ENCODE results near the gene CDKN2B-AS1.

Gene CDKN2B-AS1

DNA sequence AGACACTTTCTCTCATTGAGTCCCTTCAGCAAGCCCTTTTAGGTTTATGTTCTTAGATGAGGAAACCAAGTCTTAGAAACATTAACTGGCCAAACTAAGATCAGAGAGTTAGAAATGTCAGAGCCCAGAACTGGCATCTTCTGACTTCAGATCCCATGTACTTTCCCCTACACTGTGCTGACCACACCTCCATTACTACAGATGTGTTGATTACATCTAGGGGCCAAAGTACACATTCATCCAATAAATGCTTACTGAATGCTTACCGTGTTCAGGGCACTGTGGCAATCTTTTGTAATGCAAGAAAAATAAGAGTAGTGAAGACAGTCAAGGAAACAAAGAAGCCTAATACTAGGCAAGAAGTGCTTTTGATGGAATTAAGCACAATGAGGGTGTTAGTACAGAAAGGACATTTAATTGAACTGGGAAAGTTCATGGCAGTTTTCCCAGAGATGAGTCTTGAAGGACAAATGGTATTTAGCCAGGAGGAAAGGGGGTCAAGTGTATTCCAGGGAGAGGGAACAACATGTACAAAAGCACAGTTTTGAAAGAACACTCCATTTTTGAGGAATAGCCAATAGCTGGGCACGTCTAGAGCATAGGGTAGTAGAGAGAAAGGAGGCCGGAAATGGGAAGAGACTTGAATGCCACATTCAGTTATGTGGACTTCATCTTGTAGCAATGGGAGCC is 104.2 kb downstream of the CDKN2B-AS1 start:
- DNase-seq, result no peak

DNA sequence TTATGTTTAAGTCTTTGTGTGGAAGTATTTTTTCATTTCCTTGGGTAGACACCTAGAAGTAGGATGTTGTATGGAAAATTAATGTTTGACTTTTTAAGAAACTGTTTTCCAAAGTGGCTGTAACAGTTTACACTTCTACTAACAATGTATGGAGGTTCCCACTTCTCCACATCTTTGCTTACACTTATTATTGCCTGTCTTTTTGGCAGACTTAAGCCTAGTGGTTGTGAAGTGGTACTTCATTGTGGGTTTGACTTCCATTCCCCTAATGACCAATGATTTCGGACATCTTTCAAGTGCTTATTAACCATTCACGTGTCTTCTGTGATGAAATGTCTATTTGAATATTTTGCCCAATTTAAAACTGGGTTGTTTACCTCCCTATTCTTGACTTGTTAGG is 106.0 kb downstream of the CDKN2B-AS1 start:
- DNase-seq, result no peak

DNA sequence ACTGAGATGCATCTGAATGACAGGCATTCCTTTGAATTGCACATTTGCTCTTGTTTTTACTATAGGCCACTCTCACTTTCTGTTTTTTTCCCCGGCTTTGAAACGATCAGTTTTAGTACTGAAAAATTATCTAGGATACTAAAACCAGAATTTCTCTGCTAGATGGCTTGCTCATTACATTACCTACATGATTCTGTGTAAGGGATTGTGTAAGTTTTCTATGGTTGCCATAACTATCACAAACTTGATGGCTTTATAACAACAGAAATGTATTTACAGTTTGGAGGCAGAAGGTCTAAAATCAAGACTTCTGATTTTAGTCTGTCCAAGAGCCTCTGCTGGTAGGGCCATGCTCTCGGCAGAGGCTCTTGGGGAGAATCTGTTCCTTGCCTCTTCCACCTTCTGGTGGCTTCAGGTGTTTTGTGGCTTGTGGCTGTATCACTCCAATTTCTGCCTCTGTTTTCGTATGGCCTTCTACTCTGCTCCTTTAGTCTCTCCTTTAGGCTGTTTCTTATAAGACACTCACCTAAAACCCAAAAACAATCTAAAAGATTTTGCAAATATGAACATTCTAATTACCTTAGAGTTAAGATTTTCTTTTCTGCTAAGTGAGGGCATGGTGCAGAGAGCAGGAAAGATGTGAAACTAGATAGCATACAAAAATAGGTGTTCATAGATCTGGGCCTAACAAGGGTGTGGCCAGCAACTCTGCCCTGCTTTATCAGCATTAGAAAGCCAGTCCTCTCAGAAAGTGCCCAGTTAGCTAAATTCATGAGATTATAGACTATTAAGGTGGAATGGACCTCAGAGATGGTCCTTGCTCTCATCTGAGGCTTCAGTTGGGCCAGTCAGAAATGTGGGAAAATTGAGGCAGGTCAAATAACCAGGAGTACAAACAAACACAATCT is 107.8 kb downstream of the CDKN2B-AS1 start:
- no peak for DNase-seq

DNA sequence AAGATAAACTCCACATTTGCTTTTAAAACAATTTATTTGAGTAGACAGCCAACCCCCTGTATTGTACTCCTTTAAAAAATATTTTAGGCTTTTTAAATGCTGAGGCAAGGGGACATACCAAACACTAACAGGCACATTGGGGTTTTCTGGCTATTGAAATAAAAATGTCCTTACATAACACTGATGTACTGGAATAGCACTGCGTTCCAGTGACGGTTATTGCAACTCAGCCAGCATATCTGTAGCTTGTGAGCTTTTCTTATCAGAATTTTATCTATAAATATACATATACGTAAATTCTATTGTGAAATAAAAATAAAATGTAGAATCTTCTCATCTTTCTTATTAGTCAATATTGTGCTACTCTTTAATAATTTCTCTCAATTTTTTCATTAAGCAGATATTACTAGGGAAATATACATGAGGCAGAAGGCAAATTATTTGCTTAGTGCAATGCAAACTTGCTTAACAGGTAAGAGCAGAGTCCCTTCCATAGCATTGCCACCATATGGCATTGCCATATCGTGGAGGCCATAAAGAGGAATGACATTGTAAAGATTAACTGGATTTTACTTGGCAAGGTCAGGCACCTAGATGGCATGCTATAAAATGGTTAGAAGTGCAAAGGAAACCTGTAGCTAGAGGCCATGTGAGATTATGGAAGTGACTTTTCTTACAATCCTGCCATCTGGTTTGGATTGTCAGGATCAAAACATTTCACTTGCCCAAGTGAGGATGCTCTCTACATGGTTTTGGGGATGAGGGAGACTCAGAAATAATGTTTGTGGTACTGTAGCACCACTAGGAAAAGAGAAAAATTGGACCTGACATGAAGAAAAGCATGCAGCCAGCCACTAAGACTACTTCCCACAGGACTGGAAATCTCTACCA is 109.3 kb downstream of the CDKN2B-AS1 start:
- DNase-seq, result no peak

DNA sequence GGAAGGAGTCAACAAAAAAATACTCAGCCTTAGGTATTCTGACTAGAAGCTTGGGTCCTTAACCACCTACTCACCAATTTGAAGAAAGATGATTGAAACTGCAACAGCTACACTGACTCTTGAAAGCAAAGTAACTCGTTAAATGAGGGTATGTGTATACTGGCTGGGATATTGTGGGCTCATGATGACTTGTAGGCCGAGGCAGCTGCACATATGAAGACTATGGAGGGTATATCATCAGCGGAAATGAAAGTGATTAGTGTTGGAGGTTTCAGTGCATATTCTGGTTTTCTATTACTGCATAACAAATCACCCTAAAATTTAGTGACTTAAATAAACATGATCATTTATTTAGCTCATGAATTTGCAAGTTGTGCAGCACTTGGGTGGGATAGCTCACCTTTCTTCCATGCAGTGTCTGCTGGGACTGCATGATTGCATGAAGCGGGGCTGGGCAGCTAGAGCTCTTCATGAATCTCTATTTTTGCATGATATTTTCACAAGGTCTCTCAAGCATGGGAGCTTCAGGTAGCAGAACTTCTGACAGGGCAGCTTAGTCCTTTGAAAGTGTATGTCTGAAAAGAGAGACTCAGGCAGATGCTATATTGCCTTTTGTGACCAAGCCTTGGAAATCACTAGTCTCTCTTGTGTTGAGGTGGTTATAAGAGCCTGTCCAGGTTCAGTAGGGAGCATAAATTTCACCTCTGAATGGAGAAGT is 110.6 kb downstream of the CDKN2B-AS1 start:
- no peak for DNase-seq

DNA sequence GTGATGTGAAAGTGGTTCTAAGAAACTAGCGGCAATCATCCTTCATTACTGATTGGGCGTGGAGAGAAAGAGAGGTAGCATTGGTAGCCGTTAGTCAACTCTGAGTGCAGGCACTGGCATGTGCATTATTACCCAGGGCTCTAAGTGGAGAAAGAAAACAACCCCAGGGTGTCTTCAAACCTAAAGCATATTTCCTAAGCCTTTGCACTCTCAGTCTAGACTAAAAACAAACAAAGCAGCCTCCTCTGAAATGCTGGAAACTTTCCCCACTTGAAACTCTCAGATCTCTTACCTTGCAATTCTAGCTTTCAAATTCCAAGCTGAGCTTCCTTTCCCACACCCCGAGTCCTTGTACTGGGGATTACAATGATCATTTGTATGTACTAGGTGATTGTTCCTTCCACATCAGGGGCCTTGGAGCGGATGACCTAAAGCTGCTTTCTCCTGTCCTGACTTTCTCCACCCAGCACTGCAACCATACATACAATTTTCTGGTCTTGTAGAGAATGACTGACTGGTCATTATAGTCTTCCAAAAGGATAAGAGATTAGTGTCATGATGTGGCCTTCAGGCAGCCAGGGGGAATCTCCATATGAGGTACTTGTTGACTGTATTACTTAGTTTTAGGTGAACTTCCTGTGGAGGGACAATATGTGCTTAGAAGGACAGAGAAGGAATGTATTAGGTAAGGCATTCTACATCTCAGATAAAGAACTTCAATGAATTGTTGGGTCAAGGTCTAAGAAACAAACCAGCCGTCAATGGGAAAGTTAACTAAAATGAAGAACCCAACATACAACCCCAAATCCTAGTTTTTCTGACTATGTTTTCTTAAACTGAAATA is 112.8 kb downstream of the CDKN2B-AS1 start:
- no peak for DNase-seq

DNA sequence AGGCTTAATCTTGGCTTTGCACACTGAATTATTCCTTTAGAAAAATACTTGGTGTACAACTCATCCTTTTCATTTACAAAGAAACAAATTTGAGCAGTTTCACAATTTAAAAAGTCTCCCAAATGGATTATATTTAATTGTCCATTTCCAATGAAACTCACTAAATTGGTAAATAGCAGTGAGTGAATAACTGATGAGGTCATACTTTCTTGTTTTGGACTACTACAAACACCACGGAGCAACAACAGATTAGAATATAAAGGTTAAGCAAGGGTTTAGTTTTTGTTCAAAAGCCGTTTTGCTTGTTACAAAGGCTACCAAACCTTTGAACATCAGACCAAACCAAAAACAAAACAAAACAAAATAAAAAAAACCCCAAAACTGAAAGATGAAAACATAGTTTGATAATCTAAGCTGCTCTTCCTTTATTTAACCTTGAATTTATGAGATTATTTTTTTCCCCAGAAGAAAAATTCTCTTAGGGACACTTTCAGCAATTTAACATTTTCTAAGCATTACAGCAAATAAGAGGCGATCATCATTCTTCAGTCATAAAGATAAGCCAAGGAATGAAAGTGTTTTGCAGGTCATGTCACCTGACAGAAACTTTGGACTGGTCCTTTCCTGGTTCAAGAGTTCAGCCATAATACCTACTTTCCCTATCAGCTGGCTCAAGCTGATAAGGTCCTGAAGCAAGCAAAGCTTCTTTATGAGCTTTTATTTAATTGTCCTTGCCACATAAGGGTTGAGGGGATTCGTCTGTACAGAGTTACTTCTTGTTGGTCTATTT is 114.2 kb downstream of the CDKN2B-AS1 start:
- DNase-seq, result no peak

DNA sequence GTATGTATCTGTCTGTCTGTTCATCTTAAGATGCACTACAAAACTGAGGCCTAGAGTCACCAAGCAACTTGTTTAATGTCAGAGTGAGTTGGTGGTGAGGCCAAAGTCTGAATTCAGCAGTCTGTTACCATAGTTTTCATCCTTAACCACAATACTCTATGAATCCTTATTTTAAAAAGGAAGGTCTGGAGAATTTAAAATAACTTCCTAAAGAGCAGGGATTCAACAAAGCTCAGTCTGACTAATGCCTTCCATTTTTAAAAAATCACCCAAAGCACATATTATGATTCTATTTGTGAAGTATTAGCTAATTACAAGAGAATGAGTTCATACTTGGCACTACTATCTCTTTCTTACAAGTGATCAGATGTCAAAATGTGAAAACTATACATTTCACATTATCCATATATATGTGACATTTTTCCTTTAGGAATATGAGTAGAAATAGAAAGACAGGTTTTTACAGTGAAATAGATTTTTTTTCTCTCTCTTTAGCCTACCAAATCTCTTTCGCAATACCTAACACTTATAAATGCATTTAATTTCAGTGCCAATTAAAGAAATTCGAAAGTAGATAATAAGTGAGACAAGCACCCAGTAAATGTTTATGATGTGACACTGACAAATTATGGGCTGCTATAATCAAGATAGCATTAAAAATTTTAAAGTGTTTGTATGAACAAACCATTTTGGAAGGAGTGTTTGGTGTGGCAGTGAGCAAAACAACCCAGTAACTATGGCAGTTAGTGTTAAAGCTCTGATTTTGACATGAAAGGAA is 116.8 kb downstream of the CDKN2B-AS1 start:
- DNase-seq, result no peak

DNA sequence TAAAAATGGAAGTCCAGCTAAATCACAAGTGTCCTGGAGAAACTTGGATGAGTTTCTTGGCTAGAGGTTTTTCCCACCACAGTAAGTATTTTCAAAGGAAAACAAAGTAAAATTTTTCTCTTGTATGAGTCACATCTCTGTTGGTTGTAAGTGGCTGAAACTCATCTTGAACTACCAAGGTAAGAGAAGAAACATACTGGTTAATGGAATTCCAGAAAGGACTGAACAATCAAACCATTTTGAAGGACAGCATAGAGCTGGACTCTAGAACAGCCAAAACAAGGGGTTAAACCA is 117.3 kb downstream of the CDKN2B-AS1 start:
- no peak for DNase-seq

DNA sequence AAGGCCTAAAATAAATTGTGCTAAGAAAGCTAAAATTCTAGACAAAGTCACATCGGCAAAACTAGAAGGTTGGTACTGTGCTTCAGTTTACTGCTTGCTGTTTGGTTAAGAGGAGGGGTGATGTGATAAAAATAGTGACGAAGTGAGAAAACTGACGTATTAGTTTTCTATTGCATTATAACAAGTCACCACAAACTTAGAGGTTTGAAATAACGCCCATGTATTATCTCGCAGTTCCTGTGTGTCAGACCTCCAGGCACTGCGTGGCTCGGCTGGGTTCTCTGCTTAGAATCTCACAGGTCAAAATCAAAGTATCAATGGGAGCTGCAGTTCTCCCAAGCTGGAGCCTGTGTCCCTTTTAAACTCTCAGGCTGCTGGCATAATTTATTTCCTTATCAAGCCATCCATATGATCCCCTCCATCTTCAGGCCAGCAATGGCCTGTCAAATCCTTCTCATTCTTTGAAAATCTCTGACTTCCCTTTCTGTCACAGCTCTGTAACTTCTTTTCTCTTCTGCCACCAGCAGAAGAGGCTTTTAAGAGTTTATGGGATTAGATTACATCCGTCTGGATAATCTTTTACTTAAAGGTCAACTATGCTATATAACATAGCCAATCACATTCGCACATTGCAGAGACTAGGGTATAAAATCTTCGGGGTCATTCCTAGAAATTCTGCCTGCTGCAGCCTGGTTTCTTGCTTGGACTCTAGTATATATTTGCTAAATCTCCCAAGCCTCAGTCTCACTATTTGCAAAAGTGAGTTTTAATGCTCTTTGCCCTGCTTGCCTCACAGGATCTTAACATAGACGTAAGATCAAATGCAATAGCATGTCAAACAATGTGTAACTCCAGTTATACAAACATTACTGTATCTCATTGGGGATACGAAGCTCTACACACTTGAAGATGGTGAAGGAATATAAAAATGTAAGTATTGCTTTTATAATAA is 118.6 kb downstream of the CDKN2B-AS1 start:
- DNase-seq, result no peak

DNA sequence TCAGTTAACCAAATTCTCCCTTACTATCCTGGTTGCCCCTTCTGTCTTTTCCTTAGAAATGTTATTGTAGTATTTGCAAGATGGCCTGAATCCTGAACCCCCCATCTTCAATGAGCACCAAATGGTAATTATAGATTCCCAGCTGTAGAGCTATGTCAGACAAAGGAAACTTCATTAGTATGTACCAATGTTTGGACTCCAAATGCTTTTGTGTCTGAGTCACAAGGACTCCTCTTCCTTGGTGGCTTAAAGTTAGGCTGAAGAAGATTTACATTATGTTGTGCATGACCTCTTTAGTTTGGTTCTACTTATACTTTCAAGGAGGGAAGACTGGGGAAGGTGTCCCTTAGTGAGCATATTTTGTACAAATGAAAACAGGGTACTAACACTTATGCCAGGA is 120.4 kb downstream of the CDKN2B-AS1 start:
- DNase-seq, result no peak

DNA sequence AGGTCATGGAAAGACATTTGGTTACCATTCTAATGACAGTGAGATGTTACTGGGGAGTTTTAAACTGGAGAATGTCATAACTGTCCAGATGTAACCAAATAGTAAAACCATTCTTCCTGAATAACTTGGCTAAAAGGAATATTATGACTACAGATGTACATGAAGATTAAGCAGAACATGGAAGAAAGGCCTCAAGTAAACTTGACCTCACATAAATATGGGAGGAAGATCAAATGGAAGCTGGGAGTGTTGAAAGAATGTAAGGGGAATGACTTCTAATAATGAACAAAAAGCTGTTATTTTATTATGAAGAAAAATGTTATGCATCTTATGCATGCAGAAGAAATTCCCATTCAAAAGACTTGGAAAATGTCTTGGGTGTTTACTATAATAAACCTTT is 122.2 kb downstream of the CDKN2B-AS1 start:
- DNase-seq, result no peak

DNA sequence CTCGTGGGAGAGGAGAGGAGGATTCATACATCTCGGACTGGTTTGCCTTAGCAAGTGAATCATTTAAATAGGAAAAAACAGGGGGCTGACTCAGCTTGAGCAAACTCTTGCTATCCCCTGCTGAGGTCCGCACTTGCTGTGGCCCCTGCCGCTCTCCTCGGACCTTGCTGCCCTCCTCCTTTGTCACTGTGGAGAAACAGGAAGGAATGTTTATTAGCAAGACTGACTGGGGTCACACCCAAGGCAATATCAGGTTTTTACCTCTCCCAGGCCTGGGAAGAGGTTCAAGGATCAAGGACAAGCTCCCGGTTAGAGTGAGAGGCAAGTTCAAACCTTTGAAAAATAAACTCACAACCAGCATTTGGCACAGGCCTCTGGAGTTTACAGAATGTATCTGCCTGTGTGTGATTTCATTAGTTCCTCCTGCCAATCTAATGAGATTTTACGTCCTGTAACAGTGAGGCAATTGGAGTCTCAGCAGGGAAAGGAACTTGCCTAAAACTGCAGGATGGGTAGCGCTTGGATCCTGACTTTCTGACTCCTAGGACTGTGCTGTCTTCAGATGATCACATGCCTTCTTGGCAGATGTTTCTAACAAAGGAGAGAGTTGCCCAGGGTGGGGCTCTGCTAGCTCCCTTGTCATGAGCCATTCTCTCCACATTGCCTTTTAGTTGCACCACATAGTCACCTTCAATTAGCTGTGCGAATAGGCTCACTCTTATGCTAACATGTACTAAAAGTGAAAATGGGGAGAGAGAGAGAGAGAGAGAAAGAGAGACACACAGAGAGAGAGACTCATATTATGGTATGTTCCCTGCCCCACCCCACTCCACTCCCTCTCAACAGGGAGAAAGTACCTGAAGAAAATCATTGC is 123.2 kb downstream of the CDKN2B-AS1 start:
- DNase-seq, result no peak

DNA sequence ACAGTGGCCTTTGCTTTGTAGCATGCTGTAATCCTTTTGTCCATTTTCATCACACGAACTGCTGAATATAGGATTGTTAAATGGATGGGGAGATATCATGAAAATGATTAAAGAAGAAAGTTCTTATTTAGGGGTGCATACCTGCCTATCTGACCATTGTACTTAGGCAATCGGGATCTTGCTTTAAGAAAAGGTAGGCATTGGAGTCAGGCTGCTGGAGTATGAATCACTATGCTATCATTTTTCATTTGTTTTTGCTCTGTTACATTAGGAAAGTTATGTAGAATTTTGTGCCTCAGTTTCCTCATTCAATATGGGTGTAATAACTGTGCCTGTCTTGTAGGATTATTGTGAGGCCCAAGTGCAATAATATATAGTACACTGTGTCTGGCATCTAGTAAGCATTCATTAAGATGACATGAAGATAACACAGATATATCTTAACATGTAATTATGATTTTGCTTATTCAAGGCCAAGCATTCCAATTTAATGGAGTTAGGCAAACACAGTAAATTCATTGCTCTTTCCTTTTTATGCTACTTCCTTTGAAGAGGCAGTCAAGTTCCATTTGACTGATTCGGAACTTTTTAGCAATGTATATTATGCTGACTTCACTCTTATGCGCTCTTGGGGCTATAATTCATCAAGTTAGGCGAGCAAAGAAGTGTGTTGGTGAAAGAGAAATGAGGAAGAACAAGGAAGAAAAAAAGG is 124.4 kb downstream of the CDKN2B-AS1 start:
- DNase-seq, result no peak

DNA sequence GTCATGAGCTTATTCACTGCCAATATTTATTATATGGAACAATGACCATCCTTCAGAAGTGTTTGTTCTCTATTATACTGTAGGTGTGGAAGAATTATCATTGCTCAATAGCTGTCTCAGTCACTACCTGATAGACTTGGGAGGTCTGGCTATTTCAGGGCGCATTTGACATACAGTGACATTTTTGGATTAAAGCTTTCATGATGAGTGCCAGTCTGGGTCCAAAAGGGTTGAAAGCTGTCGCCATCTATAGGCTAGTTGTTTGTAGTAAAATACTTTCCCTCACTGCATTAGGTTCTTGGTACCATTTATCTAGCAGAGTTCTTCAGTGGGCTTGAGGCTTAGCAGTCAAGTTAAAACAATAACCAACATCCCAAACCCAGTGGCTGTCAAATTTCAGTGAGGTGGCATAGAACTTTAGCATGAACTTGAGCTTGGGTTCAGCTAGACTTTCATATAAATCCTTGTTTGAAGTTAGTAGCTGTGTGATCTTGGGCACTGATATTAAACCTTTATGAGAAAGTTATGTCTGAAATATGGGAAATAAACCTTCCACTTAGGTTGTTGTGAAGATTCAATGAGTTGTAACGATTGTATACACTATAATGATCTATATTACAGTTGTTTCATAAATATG is 125.0 kb downstream of the CDKN2B-AS1 start:
- DNase-seq, result no peak

DNA sequence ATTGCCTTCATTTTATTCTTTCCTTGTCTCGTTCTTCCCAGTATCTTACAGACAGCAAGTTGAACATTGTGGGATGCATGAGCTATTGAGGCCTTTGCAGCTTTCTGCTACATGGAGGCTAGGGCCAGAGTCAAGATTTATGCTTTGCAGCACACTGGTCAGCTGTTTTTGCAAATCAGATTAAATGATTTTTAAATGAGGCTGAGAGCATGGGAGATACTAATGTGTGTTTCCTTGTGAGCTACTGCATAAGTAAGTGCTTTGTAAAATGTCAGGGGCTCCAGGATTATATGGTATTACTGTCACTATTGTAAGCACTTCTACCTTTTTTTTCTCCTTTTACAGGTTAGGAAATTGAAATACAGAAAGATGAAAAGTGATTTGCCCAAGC is 125.6 kb downstream of the CDKN2B-AS1 start:
- no peak for DNase-seq

DNA sequence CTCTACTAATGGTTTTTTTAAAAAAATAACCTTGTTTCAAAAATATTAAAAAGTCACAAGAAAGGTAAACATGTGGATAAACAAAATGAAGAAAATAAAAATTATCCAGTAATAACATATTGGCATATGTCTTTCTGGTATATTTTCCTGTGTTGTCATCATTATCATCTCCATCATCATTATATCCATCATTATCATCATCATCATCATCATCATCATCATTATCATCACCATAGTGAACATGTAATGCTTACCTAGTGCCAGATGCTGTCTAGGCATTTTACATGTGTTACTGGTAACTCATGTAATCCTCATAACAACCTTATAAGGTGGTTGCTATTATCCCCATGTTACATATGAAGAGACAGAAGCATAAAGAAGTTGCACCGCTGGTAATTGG is 126.0 kb downstream of the CDKN2B-AS1 start:
- no peak for DNase-seq
